Measurements from ENCODE around the gene CABP7.

DNA sequence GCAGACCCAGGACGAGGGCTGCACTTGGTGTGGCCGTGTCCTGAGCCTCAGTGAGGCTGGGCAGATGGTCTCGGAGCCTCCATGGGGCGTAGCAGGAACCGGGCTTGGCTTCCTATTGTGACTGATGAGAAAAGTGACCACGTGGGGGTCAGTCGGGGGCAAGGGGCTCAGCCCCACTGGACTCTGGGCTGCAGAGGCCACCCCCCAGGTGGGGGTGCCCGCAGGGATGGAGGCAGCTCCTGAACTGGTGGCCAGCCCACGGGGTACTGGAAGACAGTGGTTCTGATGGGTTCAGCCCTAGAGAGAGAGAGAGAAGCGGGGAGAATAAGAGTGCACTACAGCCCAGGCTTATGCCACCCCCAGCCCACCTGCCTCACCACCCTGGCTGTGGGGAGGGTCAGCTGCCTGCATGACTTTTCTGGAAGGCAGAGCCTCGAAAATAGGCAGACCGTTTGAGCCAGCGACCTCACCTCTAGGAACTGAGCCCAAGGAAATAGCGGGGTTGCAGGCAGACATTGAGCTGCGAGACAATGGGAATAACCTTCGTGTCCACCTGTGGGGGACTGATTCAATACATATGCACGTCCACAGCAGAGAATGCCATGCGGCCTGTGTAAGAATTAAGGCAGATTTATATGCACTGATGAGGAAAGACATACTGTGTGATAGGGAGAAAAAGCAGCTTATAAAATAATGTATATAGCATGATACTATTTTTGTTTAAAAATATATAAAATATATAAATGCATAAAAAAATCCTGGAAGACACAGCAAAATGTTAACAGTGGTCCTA lies 11.5 kb downstream of the CABP7 start:
- no peak for TF ChIP-seq POLR2A (IDR thresholded peaks at IDR 0.05; ENCODE audit: low read length)
- TF ChIP-seq GATA1 (IDR thresholded peaks at IDR 0.05; ENCODE audit: low read depth, low read length) = no peak
